Measurements from ENCODE around the gene TLK2.
"Not testable (repeated sequence)": the region's sequence is repeated elsewhere in the genome, so short reads cannot be mapped to it uniquely, and the experiment has no call there.

The TLK2 gene

GRCh38 chr17:62605588-62605987 is 127.0 kb downstream of the TLK2 start:
- no peak for FAIRE-seq

GRCh38 chr17:62611292-62611691 is 132.7 kb downstream of the TLK2 start:
- FAIRE-seq, result no peak

- FAIRE-seq, result no peak
Observed at GRCh38 chr17:62611728-62612127, 133.1 kb downstream of the TLK2 start.

- FAIRE-seq, result not testable (repeated sequence)
Observed at GRCh38 chr17:62612289-62612688, 133.7 kb downstream of the TLK2 start.

GRCh38 chr17:62613095-62613494 is 134.5 kb downstream of the TLK2 start:
- not testable (repeated sequence) for FAIRE-seq

- FAIRE-seq, result no peak
Observed at GRCh38 chr17:62614142-62614541, 135.5 kb downstream of the TLK2 start.

- no peak for FAIRE-seq
Observed at GRCh38 chr17:62615503-62615902, 136.9 kb downstream of the TLK2 start.

GRCh38 chr17:62616993-62617893 is 138.6 kb downstream of the TLK2 start:
- no peak for FAIRE-seq

- no peak for FAIRE-seq
Observed at GRCh38 chr17:62617894-62618472, 139.4 kb downstream of the TLK2 start.

GRCh38 chr17:62618647-62619416 is 140.2 kb downstream of the TLK2 start:
- FAIRE-seq, result no peak

GRCh38 chr17:62619417-62620155 is 141.0 kb downstream of the TLK2 start:
- no peak for FAIRE-seq

GRCh38 chr17:62621223-62621622 is 142.6 kb downstream of the TLK2 start:
- FAIRE-seq, result no peak

- FAIRE-seq, result no peak
Observed at GRCh38 chr17:62625184-62625869, 146.7 kb downstream of the TLK2 start.

- FAIRE-seq, result no peak
Observed at GRCh38 chr17:62625870-62626200, 147.2 kb downstream of the TLK2 start.

- no peak for FAIRE-seq
Observed at GRCh38 chr17:62626719-62627218, 148.1 kb downstream of the TLK2 start.

GRCh38 chr17:62627219-62627903 is 148.7 kb downstream of the TLK2 start, which contains the start of gene MRC2:
Gene MRC2, plus strand, starts transcription at chr17:62627670. Its CDS starts 133 bp downstream, at chr17:62627803.
- no peak for FAIRE-seq

- no peak for FAIRE-seq
Observed at GRCh38 chr17:62627904-62628633, 149.4 kb downstream of the TLK2 start.

- no peak for FAIRE-seq
Observed at GRCh38 chr17:62628831-62629555, 150.4 kb downstream of the TLK2 start.

GRCh38 chr17:62629556-62630364 is 151.1 kb downstream of the TLK2 start:
- FAIRE-seq, result no peak

All from islet of Langerhans (tissue), 1 donor.